CD8-positive, alpha-beta memory T cell (primary cell): Measurements from ENCODE around the gene PRKAG2. TPM values are rescaled to one million over a fixed set of nuclear protein-coding genes. Genes with fewer than 3 reads are reported as not detected.
"Not testable (repeated sequence)": the region's sequence is repeated elsewhere in the genome, so short reads cannot be mapped to it uniquely, and the experiment has no call there.

Experiments
- CTCF ChIA-PET: fragments of 350-600 bp; sonication (Branson Sonifier 250); formaldehyde crosslinking; loops from one replicate; lab custom pipeline; 2021; ENCODE audit warnings: antibody characterized with exemption; lab: Charles Lee
- POLR2A ChIA-PET: fragments of 350-600 bp; sonication (Branson Sonifier 250); formaldehyde crosslinking; loops from one replicate; lab custom pipeline; 2021; ENCODE audit warnings: antibody characterized with exemption; lab: Charles Lee
- DNase-seq, 5 donors: peaks; one replicate each; pipeline versions ENCODE4 v3.0.0 to v3.0.0-alpha.2; 2020 to 2022; ENCODE audit warnings: mixed read lengths in 1 of 5
- H3K27ac ChIP-seq: one replicate; pipeline ENCODE4 v1.7.0; 2013; ENCODE audit warnings: low read depth, mild to moderate bottlenecking, low read length, moderate library complexity
- H3K27me3 ChIP-seq: 2 replicates; pipeline ENCODE4 v1.7.0; 2013; ENCODE audit warnings: low read length, mild to moderate bottlenecking; ENCODE audit not compliant: insufficient read depth, poor library complexity, severe bottlenecking
- H3K36me3 ChIP-seq: 2 replicates; pipeline ENCODE4 v1.7.0; 2013; ENCODE audit warnings: mild to moderate bottlenecking, low read length, moderate library complexity; ENCODE audit not compliant: insufficient read depth
- H3K4me1 ChIP-seq: 2 replicates; pipeline ENCODE4 v1.7.0; 2013; ENCODE audit warnings: mild to moderate bottlenecking, low read length, moderate library complexity; ENCODE audit not compliant: insufficient read depth
- H3K4me3 ChIP-seq: 2 replicates; pipeline ENCODE4 v1.7.0; 2013; ENCODE audit warnings: mild to moderate bottlenecking, low read length
- H3K9me3 ChIP-seq: 2 replicates; pipeline ENCODE4 v1.7.0; 2013; ENCODE audit warnings: mild to moderate bottlenecking, low read length
- H3K27ac Mint-ChIP-seq, 8 donors: one replicate each; pipeline ENCODE4 v1.8.0; 2020 to 2021; ENCODE audit warnings: mixed read lengths in 8 of 8, mild to moderate bottlenecking in 6 of 8, inconsistent platforms in 3 of 8, moderate library complexity in 3 of 8
- H3K27me3 Mint-ChIP-seq, 2 donors: one replicate each; pipeline ENCODE4 v1.8.0; 2020 to 2021; ENCODE audit warnings: mixed read lengths in 2 of 2, mild to moderate bottlenecking in 1 of 2, moderate library complexity in 1 of 2
- H3K36me3 Mint-ChIP-seq, 3 donors: one replicate each; pipeline ENCODE4 v1.8.0; 2020 to 2021; ENCODE audit warnings: mixed read lengths in 3 of 3, inconsistent platforms in 1 of 3, mild to moderate bottlenecking in 1 of 3
- H3K4me1 Mint-ChIP-seq, 3 donors: one replicate each; pipeline ENCODE4 v1.8.0; 2020 to 2021; ENCODE audit warnings: mixed read lengths in 3 of 3, inconsistent platforms in 1 of 3, mild to moderate bottlenecking in 1 of 3
- H3K4me3 Mint-ChIP-seq, 7 donors: one replicate each; pipeline ENCODE4 v1.8.0; 2020 to 2021; ENCODE audit warnings: mixed read lengths in 7 of 7, mild to moderate bottlenecking in 6 of 7, moderate library complexity in 4 of 7, inconsistent platforms in 2 of 7
- H3K9me3 Mint-ChIP-seq, 5 donors: one replicate each; pipeline ENCODE4 v1.8.0; 2020 to 2022; ENCODE audit warnings: mixed read lengths in 5 of 5, mild to moderate bottlenecking in 3 of 5, moderate library complexity in 2 of 5, inconsistent platforms in 1 of 5
- polyA plus RNA-seq: library from polyadenylated mRNA; unstranded; fragments of 300-500 nt; fragmentation: Illumina TruSeq; gene quantifications from one replicate; pipeline ENCODE4 v1.2.3, GENCODE V29; 2021
- total RNA-seq, 2 experiments: library from RNA; stranded (reverse); gene quantifications; one replicate each; pipeline ENCODE4 v1.2.3, GENCODE V29; 2021

The PRKAG2 gene
- total and polyA plus RNA-seq, 3 experiments from 2014 or later: 23.1 to 31.4 (median 27.2) TPM

- no peaks in the 10 kb centered on the region for H3K9me3 Mint-ChIP-seq
- CTCF ChIA-PET: no interaction called here
- H3K4me3 ChIP-seq: no peak overlapping the region
- peaks cover 6% of the 10 kb centered on the region for H3K27me3 ChIP-seq
- no peaks in the 10 kb centered on the region for H3K9me3 ChIP-seq
- no peak overlapping the region for H3K27ac ChIP-seq
- H3K27ac Mint-ChIP-seq: no peak overlapping the region
- peaks cover 0 to 8% (median 7%) of the 10 kb centered on the region in 3 donors for H3K4me1 Mint-ChIP-seq
- peaks cover 13 to 56% of the 10 kb centered on the region in 2 donors for H3K27me3 Mint-ChIP-seq
- no peaks in the 10 kb centered on the region for H3K36me3 Mint-ChIP-seq
- POLR2A ChIA-PET: no interaction called here
- no peak overlapping the region for H3K4me3 Mint-ChIP-seq
- H3K36me3 ChIP-seq: no peaks in the 10 kb centered on the region
- H3K4me1 ChIP-seq: no peaks in the 10 kb centered on the region
- DNase-seq: no peak
Measured at GRCh38 chr7:151541709-151542499, 335.0 kb downstream of the PRKAG2 start.

- H3K4me3 Mint-ChIP-seq: no peak overlapping the region
- Histone ChIP-seq H3K4me1 (no peaks in the 10 kb centered on the region), H3K27me3 (peaks cover 6% of the 10 kb centered on the region), H3K27ac (no peak overlapping the region), H3K36me3 (no peaks in the 10 kb centered on the region), H3K4me3 (no peak overlapping the region), H3K9me3 (no peaks in the 10 kb centered on the region)
- DNase-seq: no peak
- ChIA-PET CTCF (interaction anchor here (0.5 kb wide), 1 partner anchor 377 kb away, joined by 3 read pairs; no protein-coding TSS in a partner anchor), POLR2A (no interaction called here)
- no peaks in the 10 kb centered on the region for H3K36me3 Mint-ChIP-seq
- H3K27ac Mint-ChIP-seq: no peak overlapping the region
- H3K9me3 Mint-ChIP-seq: peaks cover 0 to 7% (median 0%) of the 10 kb centered on the region in 5 donors
- H3K27me3 Mint-ChIP-seq: peaks cover 20 to 55% of the 10 kb centered on the region in 2 donors
- peaks cover 0 to 8% (median 7%) of the 10 kb centered on the region in 3 donors for H3K4me1 Mint-ChIP-seq
Measured at GRCh38 chr7:151540146-151540545, 336.8 kb downstream of the PRKAG2 start.

GRCh38 chr7:151539088-151539671, 337.7 kb downstream of the PRKAG2 start:
- no peak overlapping the region for H3K27ac ChIP-seq
- no peak overlapping the region for H3K4me3 ChIP-seq
- H3K9me3 ChIP-seq: no peaks in the 10 kb centered on the region
- H3K4me1 Mint-ChIP-seq: peaks cover 0 to 8% (median 7%) of the 10 kb centered on the region in 3 donors
- peaks cover 6% of the 10 kb centered on the region for H3K27me3 ChIP-seq
- H3K4me1 ChIP-seq: no peaks in the 10 kb centered on the region
- no peak overlapping the region for H3K27ac Mint-ChIP-seq
- POLR2A ChIA-PET: interaction anchor here (0.6 kb wide), 1 partner anchor 17 kb away, joined by 5 read pairs; no protein-coding TSS in a partner anchor
- H3K9me3 Mint-ChIP-seq: peaks cover 0 to 7% (median 0%) of the 10 kb centered on the region in 5 donors
- peaks cover 20 to 48% of the 10 kb centered on the region in 2 donors for H3K27me3 Mint-ChIP-seq
- CTCF ChIA-PET: no interaction called here
- DNase-seq: no peak
- H3K4me3 Mint-ChIP-seq: no peak overlapping the region
- no peaks in the 10 kb centered on the region for H3K36me3 Mint-ChIP-seq
- H3K36me3 ChIP-seq: no peaks in the 10 kb centered on the region

- H3K4me3 ChIP-seq: no peak overlapping the region
- ChIA-PET POLR2A (interaction anchor here (0.6 to 1.3 kb wide), 2 partner anchors 16 to 18 kb away, joined by 5 to 6 read pairs; partner anchors contain the start of gene RHEB), CTCF (no interaction called here)
- no peak overlapping the region for H3K27ac ChIP-seq
- peaks cover 20 to 42% of the 10 kb centered on the region in 2 donors for H3K27me3 Mint-ChIP-seq
- H3K4me1 Mint-ChIP-seq: peaks cover 0 to 8% (median 7%) of the 10 kb centered on the region in 3 donors
- H3K9me3 ChIP-seq: no peaks in the 10 kb centered on the region
- H3K9me3 Mint-ChIP-seq: peaks cover 0 to 7% (median 2%) of the 10 kb centered on the region in 5 donors
- H3K27ac Mint-ChIP-seq: peak overlapping the region in 2 of 8 donors; percentile 23 to 68
- H3K4me3 Mint-ChIP-seq: no peak overlapping the region
- peaks cover 6% of the 10 kb centered on the region for H3K27me3 ChIP-seq
- H3K36me3 ChIP-seq: no peaks in the 10 kb centered on the region
- no peak for DNase-seq
- peaks cover 0 to 3% (median 0%) of the 10 kb centered on the region in 3 donors for H3K36me3 Mint-ChIP-seq
- no peaks in the 10 kb centered on the region for H3K4me1 ChIP-seq
Measured at GRCh38 chr7:151537818-151538561, 338.9 kb downstream of the PRKAG2 start.

GRCh38 chr7:151536178-151536577, 340.7 kb downstream of the PRKAG2 start:
- Mint-ChIP-seq H3K36me3 (peaks cover 0 to 13% (median 0%) of the 10 kb centered on the region in 3 donors), H3K9me3 (peaks cover 0 to 12% (median 12%) of the 10 kb centered on the region in 5 donors), H3K27me3 (peaks cover 14 to 33% of the 10 kb centered on the region in 2 donors)
- H3K4me3 ChIP-seq, H3K4me1 ChIP-seq, H3K27ac ChIP-seq, H3K4me1 Mint-ChIP-seq, H3K27ac Mint-ChIP-seq, DNase-seq, H3K27me3 ChIP-seq, H3K36me3 ChIP-seq, H3K9me3 ChIP-seq, POLR2A ChIA-PET, H3K4me3 Mint-ChIP-seq, CTCF ChIA-PET: not testable (repeated sequence)

- peaks cover 5% of the 10 kb centered on the region for H3K9me3 ChIP-seq
- peaks cover 0 to 36% (median 1%) of the 10 kb centered on the region in 3 donors for H3K36me3 Mint-ChIP-seq
- DNase-seq: no peak
- ChIA-PET CTCF (no interaction called here), POLR2A (no interaction called here)
- H3K36me3 ChIP-seq: no peaks in the 10 kb centered on the region
- H3K4me1 ChIP-seq: no peaks in the 10 kb centered on the region
- peaks cover 12 to 32% (median 26%) of the 10 kb centered on the region in 5 donors for H3K9me3 Mint-ChIP-seq
- H3K4me1 Mint-ChIP-seq: no peaks in the 10 kb centered on the region
- no peak overlapping the region for H3K27ac ChIP-seq
- no peak overlapping the region for H3K27ac Mint-ChIP-seq
- peaks cover 8 to 12% of the 10 kb centered on the region in 2 donors for H3K27me3 Mint-ChIP-seq
- no peak overlapping the region for H3K4me3 Mint-ChIP-seq
- H3K4me3 ChIP-seq: no peak overlapping the region
- H3K27me3 ChIP-seq: no peaks in the 10 kb centered on the region
Measured at GRCh38 chr7:151529842-151530241, 347.1 kb downstream of the PRKAG2 start.

- no peak for DNase-seq
- peaks cover 4 to 8% of the 10 kb centered on the region in 2 donors for H3K27me3 Mint-ChIP-seq
- POLR2A ChIA-PET: no interaction called here
- Histone ChIP-seq H3K9me3 (no peaks in the 10 kb centered on the region), H3K4me1 (peaks cover 8% of the 10 kb centered on the region), H3K4me3 (no peak overlapping the region), H3K27ac (no peak overlapping the region), H3K27me3 (no peaks in the 10 kb centered on the region), H3K36me3 (no peaks in the 10 kb centered on the region)
- peaks cover 0 to 11% (median 0%) of the 10 kb centered on the region in 3 donors for H3K36me3 Mint-ChIP-seq
- CTCF ChIA-PET: no interaction called here
- H3K4me3 Mint-ChIP-seq: no peak overlapping the region
- peaks cover 2 to 11% (median 5%) of the 10 kb centered on the region in 3 donors for H3K4me1 Mint-ChIP-seq
- H3K27ac Mint-ChIP-seq: no peak overlapping the region
- peaks cover 0 to 11% (median 8%) of the 10 kb centered on the region in 5 donors for H3K9me3 Mint-ChIP-seq
Measured at GRCh38 chr7:151524845-151525244, 352.1 kb downstream of the PRKAG2 start.
